Natural killer cell (primary cell): ENCODE results near the gene HAPLN3. TPM values are rescaled to one million over a fixed set of nuclear protein-coding genes. Genes with fewer than 3 reads are reported as not detected.
A peak's percentile ranks its signal among the peaks of the same experiment; 100 is the strongest.

ENCODE experiments used
- ATAC-seq, 3 donors: fragments of 150-1000 bp in 2 of 3; fragments of 200-7000 bp in 1 of 3; cut with Tn5 transposase; 1 replicate in 1 of 3; 2 replicates in 2 of 3; pipeline ENCODE4 v1.10.0; 2021; ENCODE audit warnings: mild to moderate bottlenecking in 2 of 3, moderate library complexity in 2 of 3
- DNase-seq, 2 donors: peaks; one replicate each; pipeline versions ENCODE4 v3.0.0 to v3.0.0-alpha.2; 2013 to 2021; ENCODE audit warnings: mixed read lengths in 1 of 2
- H3K27ac ChIP-seq: one replicate; pipeline ENCODE4 v1.5.1; 2013; ENCODE audit warnings: mild to moderate bottlenecking, low read length
- H3K27me3 ChIP-seq: one replicate; pipeline ENCODE4 v1.6.1; 2013; ENCODE audit warnings: low read length; ENCODE audit not compliant: control insufficient read depth, insufficient read depth
- H3K36me3 ChIP-seq: one replicate; pipeline ENCODE4 v1.6.1; 2013; ENCODE audit warnings: low read length; ENCODE audit not compliant: control insufficient read depth, insufficient read depth
- H3K4me1 ChIP-seq: one replicate; pipeline ENCODE4 v1.6.1; 2013; ENCODE audit warnings: low read length; ENCODE audit not compliant: control insufficient read depth, insufficient read depth
- H3K4me3 ChIP-seq: one replicate; pipeline ENCODE4 v1.5.1; 2013; ENCODE audit warnings: low read length
- H3K9me3 ChIP-seq: one replicate; pipeline ENCODE4 v1.6.1; 2013; ENCODE audit warnings: low read length; ENCODE audit not compliant: control insufficient read depth, insufficient read depth
- H3K27ac Mint-ChIP-seq, 2 donors: one replicate each; pipeline ENCODE4 v1.8.0; 2022; ENCODE audit warnings: mild to moderate bottlenecking in 2 of 2, mixed read lengths in 2 of 2, moderate library complexity in 1 of 2
- H3K27me3 Mint-ChIP-seq, 2 donors: one replicate each; pipeline ENCODE4 v1.8.0; 2022; ENCODE audit warnings: low read depth in 2 of 2, mixed read lengths in 2 of 2
- H3K36me3 Mint-ChIP-seq: one replicate; pipeline ENCODE4 v1.8.0; 2022; ENCODE audit warnings: mixed read lengths
- H3K4me1 Mint-ChIP-seq, 2 donors: one replicate each; pipeline ENCODE4 v1.8.0; 2022; ENCODE audit warnings: mixed read lengths in 2 of 2
- H3K4me3 Mint-ChIP-seq: one replicate; pipeline ENCODE4 v1.8.0; 2022; ENCODE audit warnings: mild to moderate bottlenecking, moderate library complexity, mixed read lengths
- H3K9me3 Mint-ChIP-seq, 2 donors: one replicate each; pipeline ENCODE4 v1.8.0; 2022; ENCODE audit warnings: mixed read lengths in 2 of 2
- WGBS: methylation state at CpG from one replicate; pipeline ENCODE4 v1.1.7; 2013; ENCODE audit warnings: missing lambda C conversion rate; ENCODE audit not compliant: insufficient coverage; 5-methylcytosine and 5-hydroxymethylcytosine counted together
- intact Hi-C: fragments of 100-400 bp; cut with micrococcal nuclease; formaldehyde crosslinking; loops from one replicate; pipeline ENCODE4 v1.14.2; 2022
- total RNA-seq, 4 donors: library from RNA; stranded (reverse); fragments of 120-200 nt in 1 of 4; gene quantifications; one replicate each; pipeline versions ENCODE4 v1.2.3 to v1.2.4, GENCODE V29; 2013 to 2022
- TF ChIP-seq, protein P1 (sequence below): fragments of 200-600 bp; IDR thresholded peaks from one replicate; pipeline ENCODE4 v1.8.0; 2022; ENCODE audit warnings: antibody characterized with exemption

The HAPLN3 gene
- total RNA-seq, 3 donors from 2014 or later (not counting 1 experiment from before 2014, with no cell fraction given): 10.1 to 10.8 (median 10.4) TPM

DNA sequence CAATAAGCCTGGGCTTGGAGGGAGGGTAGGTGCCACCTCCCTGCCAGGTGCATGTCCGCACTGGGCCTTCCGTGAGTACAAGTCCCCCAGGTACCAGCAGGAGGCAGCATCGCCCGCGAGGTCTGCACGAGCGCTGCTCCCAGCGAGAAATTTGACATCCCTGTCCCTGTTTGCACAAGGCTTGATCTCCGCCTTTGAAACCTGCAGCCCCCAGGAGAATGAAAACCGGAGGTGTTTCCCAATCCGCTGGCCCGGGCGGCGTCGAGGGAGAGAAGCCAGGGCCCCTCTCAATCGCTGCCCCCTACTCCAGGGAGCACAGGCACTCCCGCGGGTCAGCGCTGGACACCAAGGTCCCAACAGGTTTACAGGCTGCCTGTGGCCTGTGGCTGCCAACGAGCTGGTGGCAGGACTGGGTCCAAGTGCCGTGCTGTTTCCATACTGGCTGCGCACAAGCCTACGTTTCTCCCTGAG lies 961 bp downstream of the HAPLN3 start:
- Histone ChIP-seq H3K4me1 (peaks cover 29% of the 10 kb centered on the region), H3K27ac (no peak overlapping the region), H3K36me3 (no peaks in the 10 kb centered on the region), H3K27me3 (peaks cover 7% of the 10 kb centered on the region), H3K9me3 (no peaks in the 10 kb centered on the region), H3K4me3 (peak overlapping the region; percentile 53)
- intact Hi-C loops: no loop called here
- Mint-ChIP-seq H3K9me3 (no peaks in the 10 kb centered on the region), H3K4me1 (peaks cover 11% of the 10 kb centered on the region in 2 donors), H3K4me3 (peak overlapping the region; percentile 71), H3K36me3 (no peaks in the 10 kb centered on the region), H3K27me3 (peaks cover 7 to 12% of the 10 kb centered on the region in 2 donors), H3K27ac (no peak overlapping the region)
- DNase-seq: peak; percentile 42 to 92
- 2% methylated on average over 23 of the region's 23 CpGs for WGBS
- TF ChIP-seq, protein P1, sequence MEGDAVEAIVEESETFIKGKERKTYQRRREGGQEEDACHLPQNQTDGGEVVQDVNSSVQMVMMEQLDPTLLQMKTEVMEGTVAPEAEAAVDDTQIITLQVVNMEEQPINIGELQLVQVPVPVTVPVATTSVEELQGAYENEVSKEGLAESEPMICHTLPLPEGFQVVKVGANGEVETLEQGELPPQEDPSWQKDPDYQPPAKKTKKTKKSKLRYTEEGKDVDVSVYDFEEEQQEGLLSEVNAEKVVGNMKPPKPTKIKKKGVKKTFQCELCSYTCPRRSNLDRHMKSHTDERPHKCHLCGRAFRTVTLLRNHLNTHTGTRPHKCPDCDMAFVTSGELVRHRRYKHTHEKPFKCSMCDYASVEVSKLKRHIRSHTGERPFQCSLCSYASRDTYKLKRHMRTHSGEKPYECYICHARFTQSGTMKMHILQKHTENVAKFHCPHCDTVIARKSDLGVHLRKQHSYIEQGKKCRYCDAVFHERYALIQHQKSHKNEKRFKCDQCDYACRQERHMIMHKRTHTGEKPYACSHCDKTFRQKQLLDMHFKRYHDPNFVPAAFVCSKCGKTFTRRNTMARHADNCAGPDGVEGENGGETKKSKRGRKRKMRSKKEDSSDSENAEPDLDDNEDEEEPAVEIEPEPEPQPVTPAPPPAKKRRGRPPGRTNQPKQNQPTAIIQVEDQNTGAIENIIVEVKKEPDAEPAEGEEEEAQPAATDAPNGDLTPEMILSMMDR: peak; percentile 54
- ATAC-seq: peak; percentile 45 to 72 (median 61)

DNA sequence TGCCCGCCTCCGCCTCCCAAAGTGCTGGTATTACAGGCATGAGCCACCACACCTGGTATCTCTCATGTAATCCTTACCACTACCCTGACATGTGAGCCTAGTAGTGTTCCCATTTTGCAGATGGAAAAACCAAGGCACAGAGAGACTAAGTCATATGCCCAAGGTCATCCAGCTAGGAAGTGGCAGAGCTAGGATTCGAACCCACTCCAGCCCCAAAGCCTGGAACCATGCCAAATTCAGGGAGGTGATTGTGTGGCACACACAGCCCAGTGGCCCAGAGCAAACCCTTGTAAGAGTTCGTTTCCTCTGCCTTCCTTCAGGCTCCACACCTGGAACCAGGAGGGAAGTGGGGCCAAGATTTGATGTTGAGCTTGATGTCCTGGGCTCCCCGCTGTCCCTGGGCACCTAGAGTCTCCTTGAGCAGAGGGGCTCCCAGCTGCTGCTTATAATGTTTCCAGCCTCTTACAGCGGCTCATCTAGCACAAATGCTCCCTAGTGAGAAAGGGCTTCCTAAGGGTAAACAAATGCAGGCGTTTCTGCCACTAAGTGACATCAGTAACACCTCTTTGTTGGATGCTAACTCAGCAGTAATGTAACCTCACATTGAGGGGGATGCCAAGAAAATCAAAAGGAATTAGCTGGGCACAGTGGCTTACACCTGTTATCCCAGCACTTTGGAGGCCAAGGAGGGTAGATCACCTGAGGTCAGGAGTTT lies 3.6 kb downstream of the HAPLN3 start:
- no peak overlapping the region for H3K4me3 ChIP-seq
- Mint-ChIP-seq H3K27ac (no peak overlapping the region), H3K27me3 (peaks cover 7 to 12% of the 10 kb centered on the region in 2 donors), H3K36me3 (no peaks in the 10 kb centered on the region), H3K4me1 (peaks cover 6 to 11% of the 10 kb centered on the region in 2 donors), H3K4me3 (peak overlapping the region; percentile 40), H3K9me3 (no peaks in the 10 kb centered on the region)
- ATAC-seq (no peak), DNase-seq (no peak)
- H3K9me3 ChIP-seq: no peaks in the 10 kb centered on the region
- peaks cover 7% of the 10 kb centered on the region for H3K27me3 ChIP-seq
- H3K36me3 ChIP-seq: no peaks in the 10 kb centered on the region
- intact Hi-C loops: no loop called here
- 90% methylated on average over 7 of the region's 7 CpGs for WGBS
- H3K27ac ChIP-seq: no peak overlapping the region
- TF ChIP-seq, protein P1: no peak
- peaks cover 20% of the 10 kb centered on the region for H3K4me1 ChIP-seq

DNA sequence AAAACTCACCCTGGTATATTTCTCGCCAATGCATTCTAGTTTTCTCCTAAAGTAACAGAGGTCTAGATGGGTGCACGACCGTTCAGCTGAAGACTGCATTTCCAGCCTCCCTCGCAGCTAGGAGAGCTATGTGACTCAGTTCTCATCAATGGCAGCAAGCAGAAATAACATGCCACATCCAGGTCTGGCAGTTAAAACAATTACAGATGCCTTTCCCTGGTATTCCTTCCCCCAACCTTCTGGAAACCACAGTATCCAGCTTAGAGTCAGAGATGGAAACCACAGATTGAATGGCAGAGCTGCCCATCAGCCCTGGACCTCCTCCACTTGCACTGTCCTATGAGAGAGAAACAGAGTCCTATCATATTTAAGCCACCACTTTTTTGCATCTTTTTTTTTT lies 4.8 kb downstream of the HAPLN3 start:
- intact Hi-C loops: no loop called here
- Histone ChIP-seq H3K27me3 (peaks cover 7% of the 10 kb centered on the region), H3K9me3 (no peaks in the 10 kb centered on the region), H3K4me1 (peaks cover 17% of the 10 kb centered on the region), H3K27ac (no peak overlapping the region), H3K4me3 (no peak overlapping the region), H3K36me3 (no peaks in the 10 kb centered on the region)
- Mint-ChIP-seq H3K4me3 (no peak overlapping the region), H3K27me3 (peaks cover 4 to 9% of the 10 kb centered on the region in 2 donors), H3K9me3 (no peaks in the 10 kb centered on the region), H3K36me3 (no peaks in the 10 kb centered on the region), H3K27ac (no peak overlapping the region), H3K4me1 (peaks cover 4 to 9% of the 10 kb centered on the region in 2 donors)
- no peak for DNase-seq
- TF ChIP-seq, protein P1: no peak
- no peak for ATAC-seq
- WGBS: 91% methylated on average over 4 of the region's 4 CpGs
